CD4-positive, alpha-beta T cell treated with Interferon alpha-2 for 1 hour (primary cell): ENCODE results near the gene KIAA1217.

Experiments used
- DNase-seq, 2 donors: peaks; one replicate each; pipeline ENCODE4 v3.0.0-alpha.2; 2020 to 2022

The KIAA1217 gene

GRCh38 chr10:24556750-24557742 is 348.1 kb downstream of the KIAA1217 start:
- DNase-seq: peak; percentile 8 to 36

- no peak for DNase-seq
These were observed 352.5 kb downstream of the KIAA1217 start for GRCh38 chr10:24561453-24561852.

- no peak for DNase-seq
These were observed 359.1 kb downstream of the KIAA1217 start for GRCh38 chr10:24568042-24568441.

GRCh38 chr10:24569330-24569796 is 360.4 kb downstream of the KIAA1217 start:
- no peak for DNase-seq

- no peak for DNase-seq
These were observed 361.1 kb downstream of the KIAA1217 start for GRCh38 chr10:24569828-24570657.

GRCh38 chr10:24570658-24571426 is 361.9 kb downstream of the KIAA1217 start:
- DNase-seq: no peak

- no peak for DNase-seq
These were observed 363.0 kb downstream of the KIAA1217 start for GRCh38 chr10:24571870-24572450.

GRCh38 chr10:24574161-24574560 is 365.2 kb downstream of the KIAA1217 start:
- no peak for DNase-seq

- DNase-seq: no peak
These were observed 365.7 kb downstream of the KIAA1217 start for GRCh38 chr10:24574578-24575155.

- no peak for DNase-seq
These were observed 366.6 kb downstream of the KIAA1217 start for GRCh38 chr10:24575481-24576002.

- DNase-seq: no peak
These were observed 370.5 kb downstream of the KIAA1217 start for GRCh38 chr10:24579448-24579847.

- no peak for DNase-seq
These were observed 371.0 kb downstream of the KIAA1217 start for GRCh38 chr10:24579906-24580305.

- no peak for DNase-seq
These were observed 380.3 kb downstream of the KIAA1217 start for GRCh38 chr10:24589265-24589664.

GRCh38 chr10:24590697-24591457 is 381.9 kb downstream of the KIAA1217 start:
- no peak for DNase-seq

- DNase-seq: no peak
These were observed 387.4 kb downstream of the KIAA1217 start for GRCh38 chr10:24596217-24596930.

- no peak for DNase-seq
These were observed 388.5 kb downstream of the KIAA1217 start for GRCh38 chr10:24597426-24597825.
